GM23248 (cell line): ENCODE data around the gene MIEN1.

Experiments used
- EZH2 ChIP-seq: fragments of 200-600 bp; sonication (generic); IDR thresholded peaks from 2 replicates; pipeline ENCODE4 v1.6.1; 2018; ENCODE audit warnings: antibody characterized with exemption, mild to moderate bottlenecking; ENCODE audit not compliant: insufficient read depth, poor library complexity, severe bottlenecking
- EZH2phosphoT487 ChIP-seq: fragments of 200-600 bp; sonication (generic); IDR thresholded peaks from 2 replicates; pipeline ENCODE4 v1.6.1; 2018; ENCODE audit warnings: antibody characterized with exemption, moderate library complexity, mild to moderate bottlenecking, low read depth; ENCODE audit not compliant: insufficient read depth

DNA sequence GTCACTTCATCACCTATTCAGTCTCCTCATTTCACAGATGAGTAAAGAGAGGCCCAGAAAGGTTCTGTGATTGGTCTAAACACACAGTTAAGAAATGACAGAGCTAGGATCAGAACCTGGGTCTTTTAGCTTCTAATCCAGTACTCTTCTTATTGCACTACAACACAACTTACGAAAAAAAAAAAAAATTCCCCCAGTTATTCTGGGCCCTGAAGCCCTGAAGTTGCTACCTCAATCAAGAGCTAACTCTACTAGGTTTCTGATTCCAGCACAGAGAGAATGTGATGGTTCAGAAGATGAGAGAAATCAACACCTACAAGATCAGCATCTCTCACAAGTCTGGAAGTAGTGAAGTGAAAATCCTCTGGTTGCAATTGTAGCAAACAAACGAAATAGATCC, 44.7 kb upstream of the MIEN1 start:
- TF ChIP-seq EZH2phosphoT487 (no peak), EZH2 (no peak)
